ENCODE data around the gene C5orf15. TPM values are rescaled to one million over a fixed set of nuclear protein-coding genes. Genes with fewer than 3 reads are reported as not detected.

The C5orf15 gene
- polyA plus RNA-seq, 1 donor (not counting 4 experiments of a cell fraction or from before 2014, with no cell fraction given): 86.9 TPM

DNA sequence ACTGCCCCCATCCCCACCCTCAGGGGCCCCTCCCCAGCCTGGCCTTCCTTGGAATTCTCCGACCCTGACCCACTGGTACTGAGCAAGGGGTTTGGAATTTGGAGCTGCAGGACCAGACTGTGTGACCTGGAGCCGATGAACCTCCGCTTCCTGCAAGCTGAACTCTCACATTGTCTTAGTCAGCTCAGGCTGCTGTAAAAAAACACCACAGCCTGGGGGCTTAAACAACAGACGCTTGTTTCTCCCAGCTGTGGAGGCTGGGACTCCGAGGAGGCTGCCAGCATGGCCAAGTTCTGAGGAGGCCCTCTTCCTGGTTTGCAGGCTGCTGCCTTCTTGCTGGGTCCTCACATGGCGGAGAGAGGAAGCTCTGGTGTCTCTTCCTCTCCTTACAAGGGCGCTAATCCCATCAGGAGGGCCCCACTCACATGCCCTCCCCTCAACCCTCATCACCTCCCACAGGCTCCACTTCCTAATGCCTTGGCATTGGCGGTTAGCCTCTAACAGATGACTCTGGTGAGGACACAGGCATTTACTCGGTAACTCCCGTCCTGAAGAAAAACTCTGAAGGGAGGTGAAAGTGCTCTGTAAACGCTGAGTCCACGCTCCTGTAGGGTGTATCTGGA, 42.4 kb downstream of the C5orf15 start:
- dilution Hi-C loops (cut with MboI; ENCODE audit: extremely low pct_ligation_motif_present, low sequenced_read_pairs): no loop called here
- no peak overlapping the region for H3K9ac ChIP-seq (ENCODE audit: control insufficient read depth, extremely low read depth, insufficient read depth, low read length)
- H3K4me3 ChIP-seq (ENCODE audit: control insufficient read depth in 2 of 3, extremely low read depth in 1 of 3, insufficient read depth in 2 of 3, low read depth in 1 of 3, low read length in 3 of 3): no peak overlapping the region
- H3K4me1 ChIP-seq (ENCODE audit: control insufficient read depth, extremely low read depth, insufficient read depth, low read length): no peaks in the 10 kb centered on the region
- DNase-seq (ENCODE audit: low read depth, low spot score) (peak; percentile 4), FAIRE-seq (no peak)
- H3K27me3 ChIP-seq (ENCODE audit: control insufficient read depth, extremely low read depth, insufficient read depth, low read length): peaks cover 14% of the 10 kb centered on the region
- no peak for TF ChIP-seq EZH2 (IDR thresholded peaks at IDR 0.05; ENCODE audit: low read length)
- TF ChIP-seq, protein P1, sequence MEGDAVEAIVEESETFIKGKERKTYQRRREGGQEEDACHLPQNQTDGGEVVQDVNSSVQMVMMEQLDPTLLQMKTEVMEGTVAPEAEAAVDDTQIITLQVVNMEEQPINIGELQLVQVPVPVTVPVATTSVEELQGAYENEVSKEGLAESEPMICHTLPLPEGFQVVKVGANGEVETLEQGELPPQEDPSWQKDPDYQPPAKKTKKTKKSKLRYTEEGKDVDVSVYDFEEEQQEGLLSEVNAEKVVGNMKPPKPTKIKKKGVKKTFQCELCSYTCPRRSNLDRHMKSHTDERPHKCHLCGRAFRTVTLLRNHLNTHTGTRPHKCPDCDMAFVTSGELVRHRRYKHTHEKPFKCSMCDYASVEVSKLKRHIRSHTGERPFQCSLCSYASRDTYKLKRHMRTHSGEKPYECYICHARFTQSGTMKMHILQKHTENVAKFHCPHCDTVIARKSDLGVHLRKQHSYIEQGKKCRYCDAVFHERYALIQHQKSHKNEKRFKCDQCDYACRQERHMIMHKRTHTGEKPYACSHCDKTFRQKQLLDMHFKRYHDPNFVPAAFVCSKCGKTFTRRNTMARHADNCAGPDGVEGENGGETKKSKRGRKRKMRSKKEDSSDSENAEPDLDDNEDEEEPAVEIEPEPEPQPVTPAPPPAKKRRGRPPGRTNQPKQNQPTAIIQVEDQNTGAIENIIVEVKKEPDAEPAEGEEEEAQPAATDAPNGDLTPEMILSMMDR (optimal IDR thresholded peaks at IDR 0.05 in 1 of 3, IDR thresholded peaks at IDR 0.05 in 1 of 3, conservative IDR thresholded peaks at IDR 0.05 in 1 of 3; ENCODE audit: extremely low read depth in 1 of 3, insufficient read depth in 2 of 3, low read length in 3 of 3): no peak
- H3K4me2 ChIP-seq (ENCODE audit: control insufficient read depth, extremely low read depth, insufficient read depth, low read depth, low read length): no peak overlapping the region
- no peak overlapping the region for H3K27ac ChIP-seq (ENCODE audit: control insufficient read depth, insufficient read depth, low read length)
- H3K9me1 ChIP-seq (ENCODE audit: control insufficient read depth, extremely low read depth, insufficient read depth, low read length): no peaks in the 10 kb centered on the region
- H3K79me2 ChIP-seq (ENCODE audit: control insufficient read depth, insufficient read depth, low read length): no peaks in the 10 kb centered on the region
- no peaks in the 10 kb centered on the region for H3K36me3 ChIP-seq (ENCODE audit: control insufficient read depth in 2 of 2, extremely low read depth in 1 of 2, insufficient read depth in 2 of 2, low read length in 2 of 2)
- H3K9me3 ChIP-seq (ENCODE audit: control insufficient read depth, low read depth, low read length): no peaks in the 10 kb centered on the region
- no peaks in the 10 kb centered on the region for H4K20me1 ChIP-seq (ENCODE audit: control insufficient read depth, extremely low read depth, insufficient read depth, low read length)
- H2AFZ ChIP-seq (ENCODE audit: control insufficient read depth, low read length): no peak overlapping the region

GRCh38 chr5:133925269-133925668, 43.2 kb downstream of the C5orf15 start:
- no peaks in the 10 kb centered on the region for H4K20me1 ChIP-seq (ENCODE audit: control insufficient read depth, extremely low read depth, insufficient read depth, low read length)
- H3K36me3 ChIP-seq (ENCODE audit: control insufficient read depth in 2 of 2, extremely low read depth in 1 of 2, insufficient read depth in 2 of 2, low read length in 2 of 2): no peaks in the 10 kb centered on the region
- no peak for TF ChIP-seq EZH2 (IDR thresholded peaks at IDR 0.05; ENCODE audit: low read length)
- TF ChIP-seq, protein P1 (optimal IDR thresholded peaks at IDR 0.05 in 1 of 3, IDR thresholded peaks at IDR 0.05 in 1 of 3, conservative IDR thresholded peaks at IDR 0.05 in 1 of 3; ENCODE audit: extremely low read depth in 1 of 3, insufficient read depth in 2 of 3, low read length in 3 of 3): no peak
- H3K79me2 ChIP-seq (ENCODE audit: control insufficient read depth, insufficient read depth, low read length): no peaks in the 10 kb centered on the region
- H3K4me2 ChIP-seq (ENCODE audit: control insufficient read depth, extremely low read depth, insufficient read depth, low read depth, low read length): no peak overlapping the region
- dilution Hi-C loops (cut with MboI; ENCODE audit: extremely low pct_ligation_motif_present, low sequenced_read_pairs): no loop called here
- H2AFZ ChIP-seq (ENCODE audit: control insufficient read depth, low read length): no peak overlapping the region
- no peaks in the 10 kb centered on the region for H3K9me3 ChIP-seq (ENCODE audit: control insufficient read depth, low read depth, low read length)
- H3K4me1 ChIP-seq (ENCODE audit: control insufficient read depth, extremely low read depth, insufficient read depth, low read length): no peaks in the 10 kb centered on the region
- H3K27me3 ChIP-seq (ENCODE audit: control insufficient read depth, extremely low read depth, insufficient read depth, low read length): peaks cover 14% of the 10 kb centered on the region
- no peak overlapping the region for H3K27ac ChIP-seq (ENCODE audit: control insufficient read depth, insufficient read depth, low read length)
- FAIRE-seq (no peak), DNase-seq (ENCODE audit: low read depth, low spot score) (no peak)
- H3K9me1 ChIP-seq (ENCODE audit: control insufficient read depth, extremely low read depth, insufficient read depth, low read length): no peaks in the 10 kb centered on the region
- no peak overlapping the region for H3K4me3 ChIP-seq (ENCODE audit: control insufficient read depth in 2 of 3, extremely low read depth in 1 of 3, insufficient read depth in 2 of 3, low read depth in 1 of 3, low read length in 3 of 3)
- H3K9ac ChIP-seq (ENCODE audit: control insufficient read depth, extremely low read depth, insufficient read depth, low read length): no peak overlapping the region
